ENCODE data around the gene C17orf114.
"Not testable (repeated sequence)": the region's sequence is repeated elsewhere in the genome, so short reads cannot be mapped to it uniquely, and the experiment has no call there.

C17orf114 gene

GRCh38 chr17:4802228-4802627, at the start of gene C17orf114:
TSS of gene C17orf114 (minus strand) at chr17:4802328.
- DNase-seq (ENCODE audit: low read depth in 4 of 4, low spot score in 2 of 4), result no peak

GRCh38 chr17:4851084-4851483, 49.0 kb upstream of the C17orf114 start:
- DNase-seq (ENCODE audit: low read depth in 4 of 4, low spot score in 2 of 4), result no peak

GRCh38 chr17:4850246-4850645, 48.1 kb upstream of the C17orf114 start:
- DNase-seq (ENCODE audit: low read depth in 4 of 4, low spot score in 2 of 4), result no peak

- no peak for DNase-seq (ENCODE audit: low read depth in 4 of 4, low spot score in 2 of 4)
Observed at GRCh38 chr17:4849011-4849536, 46.9 kb upstream of the C17orf114 start.

GRCh38 chr17:4846635-4847390, 44.7 kb upstream of the C17orf114 start:
- no peak for DNase-seq (ENCODE audit: low read depth in 4 of 4, low spot score in 2 of 4)

GRCh38 chr17:4845118-4845517, 43.0 kb upstream of the C17orf114 start:
- DNase-seq (ENCODE audit: low read depth in 4 of 4, low spot score in 2 of 4), result no peak

- no peak for DNase-seq (ENCODE audit: low read depth in 4 of 4, low spot score in 2 of 4)
Observed at GRCh38 chr17:4843321-4844000, 41.3 kb upstream of the C17orf114 start.

GRCh38 chr17:4842376-4842775, 40.2 kb upstream of the C17orf114 start:
- DNase-seq (ENCODE audit: low read depth in 4 of 4, low spot score in 2 of 4), result no peak

GRCh38 chr17:4840893-4841242, 38.7 kb upstream of the C17orf114 start:
- DNase-seq (ENCODE audit: low read depth in 4 of 4, low spot score in 2 of 4), result no peak

GRCh38 chr17:4839965-4840892, 38.1 kb upstream of the C17orf114 start:
- no peak for DNase-seq (ENCODE audit: low read depth in 4 of 4, low spot score in 2 of 4)

- DNase-seq (ENCODE audit: low read depth in 4 of 4, low spot score in 2 of 4), result no peak
Observed at GRCh38 chr17:4839221-4839620, 37.1 kb upstream of the C17orf114 start.

GRCh38 chr17:4838309-4838785, 36.2 kb upstream of the C17orf114 start:
- no peak for DNase-seq (ENCODE audit: low read depth in 4 of 4, low spot score in 2 of 4)

- DNase-seq (ENCODE audit: low read depth in 4 of 4, low spot score in 2 of 4), result no peak
Observed at GRCh38 chr17:4837471-4838308, 35.6 kb upstream of the C17orf114 start.

- no peak for DNase-seq (ENCODE audit: low read depth in 4 of 4, low spot score in 2 of 4)
Observed at GRCh38 chr17:4836221-4836620, 34.1 kb upstream of the C17orf114 start.

- no peak for DNase-seq (ENCODE audit: low read depth in 4 of 4, low spot score in 2 of 4)
Observed at GRCh38 chr17:4834681-4835020, 32.5 kb upstream of the C17orf114 start.

GRCh38 chr17:4833941-4834680, 32.0 kb upstream of the C17orf114 start:
- DNase-seq (ENCODE audit: low read depth in 4 of 4, low spot score in 2 of 4), result peak in 2 of 4 donors; percentile 53 to 64

- peak; percentile 77 to 94 (median 90) for DNase-seq (ENCODE audit: low read depth in 4 of 4, low spot score in 2 of 4)
Observed at GRCh38 chr17:4833178-4833940, 31.2 kb upstream of the C17orf114 start, which contains the start of gene MINK1. TSS of gene MINK1 (plus strand) at chr17:4833340. CDS start at chr17:4833584, 244 bp downstream.

GRCh38 chr17:4832829-4833177, 30.7 kb upstream of the C17orf114 start:
- DNase-seq (ENCODE audit: low read depth in 4 of 4, low spot score in 2 of 4), result not testable (repeated sequence)

GRCh38 chr17:4827399-4827798, 25.3 kb upstream of the C17orf114 start:
- DNase-seq (ENCODE audit: low read depth in 4 of 4, low spot score in 2 of 4), result no peak
